Prostate gland (tissue), 2 donors: ENCODE results near the gene MFSD2A. TPM values are rescaled to one million over a fixed set of nuclear protein-coding genes. Genes with fewer than 3 reads are reported as not detected.
"Not testable (repeated sequence)": the region's sequence is repeated elsewhere in the genome, so short reads cannot be mapped to it uniquely, and the experiment has no call there.

Experiments
- DNase-seq: peaks from one replicate; pipeline ENCODE4 v3.0.0-alpha.2; 2019; ENCODE audit warnings: low spot score
- H3K27ac ChIP-seq, 2 donors: fragments of 200-600 bp; sonication (generic); 2 replicates each; pipeline ENCODE4 v1.5.1; 2017 to 2019
- H3K27me3 ChIP-seq: fragments of 200-600 bp; sonication (generic); replicated peaks from 2 replicates; pipeline ENCODE4 v1.5.1; 2019; ENCODE audit not compliant: insufficient read depth
- H3K36me3 ChIP-seq, 2 donors: fragments of 200-600 bp; sonication (generic); 1 replicate in 1 of 2; 2 replicates in 1 of 2; pipeline versions ENCODE4 v1.5.1 to v1.8.1; 2017 to 2019
- H3K4me1 ChIP-seq: fragments of 200-600 bp; sonication (generic); replicated peaks from 2 replicates; pipeline ENCODE4 v1.5.1; 2019
- H3K4me3 ChIP-seq, 2 donors: fragments of 200-600 bp; sonication (generic); 2 replicates each; pipeline ENCODE4 v1.5.1; 2017 to 2019
- H3K9me3 ChIP-seq: fragments of 200-600 bp; sonication (generic); 2 replicates; pipeline ENCODE4 v1.5.1; 2017
- POLR2A ChIP-seq: fragments of 450-650 bp; IDR thresholded peaks from one replicate; pipeline ENCODE4 v1.6.1; 2016; ENCODE audit warnings: antibody characterized with exemption, mild to moderate bottlenecking
- POLR2AphosphoS5 ChIP-seq: sonication (generic); formaldehyde crosslinking; IDR thresholded peaks from one replicate; pipeline ENCODE4 v1.6.1; 2017; ENCODE audit warnings: antibody characterized with exemption
- WGBS: methylation state at CpG from one replicate; pipeline ENCODE4 v1.1.5; 2018; 5-methylcytosine and 5-hydroxymethylcytosine counted together
- intact Hi-C: fragments of 100-400 bp; cut with DNase I; formaldehyde crosslinking; loops from one replicate; pipeline ENCODE4 v1.14.2; 2022
- total RNA-seq, 2 donors: library from RNA; depleted of rRNA; stranded (reverse); fragments of >200 nt; gene quantifications; one replicate each; pipeline ENCODE4 v1.1.0, GENCODE V29; 2016
- TF ChIP-seq, protein P1 (sequence below), 4 experiments: fragments of 200-600 bp in 2 of 4; fragments of 450-650 bp in 2 of 4; sonication (generic) in 2 of 4; IDR thresholded peaks; 1 replicate in 3 of 4; 2 replicates in 1 of 4; pipeline ENCODE4 v1.5.1; 2016 to 2019; ENCODE audit warnings: antibody characterized with exemption in 4 of 4, mild to moderate bottlenecking in 2 of 4, moderate library complexity in 2 of 4

MFSD2A gene
- total RNA-seq, 2 donors from 2014 or later, result 1.1 to 135 TPM

DNA sequence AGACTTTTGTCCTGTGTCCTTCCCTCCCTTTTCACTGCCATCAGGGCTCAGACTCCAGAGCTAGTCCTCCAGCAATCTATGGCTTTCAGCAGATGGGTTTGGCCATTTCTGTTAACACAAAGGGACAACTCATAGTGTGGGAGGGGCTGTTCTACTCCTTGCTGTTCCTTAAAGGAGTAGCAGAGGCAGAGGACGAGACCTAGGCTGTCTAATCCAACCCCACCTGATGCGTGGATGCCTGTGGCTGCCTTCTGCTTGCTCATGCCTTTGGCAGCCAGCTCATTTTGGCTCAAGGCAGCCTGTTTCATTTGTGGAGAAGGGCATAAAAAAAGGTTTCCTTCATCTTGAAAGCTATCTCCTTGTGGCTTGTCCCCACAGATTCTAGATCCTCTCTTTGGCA lies 27.0 kb downstream of the MFSD2A start:
- TF ChIP-seq POLR2A (no peak), POLR2AphosphoS5 (no peak)
- TF ChIP-seq, protein P1, sequence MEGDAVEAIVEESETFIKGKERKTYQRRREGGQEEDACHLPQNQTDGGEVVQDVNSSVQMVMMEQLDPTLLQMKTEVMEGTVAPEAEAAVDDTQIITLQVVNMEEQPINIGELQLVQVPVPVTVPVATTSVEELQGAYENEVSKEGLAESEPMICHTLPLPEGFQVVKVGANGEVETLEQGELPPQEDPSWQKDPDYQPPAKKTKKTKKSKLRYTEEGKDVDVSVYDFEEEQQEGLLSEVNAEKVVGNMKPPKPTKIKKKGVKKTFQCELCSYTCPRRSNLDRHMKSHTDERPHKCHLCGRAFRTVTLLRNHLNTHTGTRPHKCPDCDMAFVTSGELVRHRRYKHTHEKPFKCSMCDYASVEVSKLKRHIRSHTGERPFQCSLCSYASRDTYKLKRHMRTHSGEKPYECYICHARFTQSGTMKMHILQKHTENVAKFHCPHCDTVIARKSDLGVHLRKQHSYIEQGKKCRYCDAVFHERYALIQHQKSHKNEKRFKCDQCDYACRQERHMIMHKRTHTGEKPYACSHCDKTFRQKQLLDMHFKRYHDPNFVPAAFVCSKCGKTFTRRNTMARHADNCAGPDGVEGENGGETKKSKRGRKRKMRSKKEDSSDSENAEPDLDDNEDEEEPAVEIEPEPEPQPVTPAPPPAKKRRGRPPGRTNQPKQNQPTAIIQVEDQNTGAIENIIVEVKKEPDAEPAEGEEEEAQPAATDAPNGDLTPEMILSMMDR (IDR thresholded peaks at IDR 0.05), result no peak
- H3K27ac ChIP-seq, result no peak overlapping the region

DNA sequence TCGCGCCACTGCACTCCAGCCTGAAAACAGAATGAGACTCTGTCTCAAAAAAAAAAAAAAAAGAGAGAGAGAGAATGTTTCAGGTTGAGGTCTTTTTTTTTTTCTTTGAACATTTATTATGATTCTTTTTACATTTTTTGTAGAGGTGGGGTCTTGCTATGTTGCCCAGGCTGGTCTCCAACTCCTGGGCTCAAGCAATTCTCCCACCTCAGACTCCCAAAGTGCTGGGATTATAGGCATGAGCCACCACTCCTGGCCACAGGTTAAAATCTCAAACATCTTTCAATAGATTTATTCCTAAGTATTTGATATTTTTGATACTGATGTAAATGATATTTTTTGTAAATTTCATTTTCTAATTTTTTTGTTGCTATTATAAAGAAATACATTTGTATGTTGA lies 29.5 kb downstream of the MFSD2A start:
- DNase-seq, H3K27ac ChIP-seq, H3K9me3 ChIP-seq, H3K36me3 ChIP-seq, H3K4me3 ChIP-seq, H3K4me1 ChIP-seq, intact Hi-C loops, H3K27me3 ChIP-seq: not testable (repeated sequence)
- WGBS, result 98% methylated on average over 2 of the region's 2 CpGs

More for the DNA sequence above, 27.0 kb downstream of the MFSD2A start:
- no peak overlapping the region for H3K4me3 ChIP-seq
- no peak for DNase-seq
- whole genome bisulfite sequencing, result 36% methylated on average over 2 of the region's 2 CpGs
- H3K36me3 ChIP-seq, result no peaks in the 10 kb centered on the region
- no peaks in the 10 kb centered on the region for H3K27me3 ChIP-seq
- H3K9me3 ChIP-seq, result no peaks in the 10 kb centered on the region
- intact Hi-C loops, result no loop called here
- H3K4me1 ChIP-seq, result no peaks in the 10 kb centered on the region

DNA sequence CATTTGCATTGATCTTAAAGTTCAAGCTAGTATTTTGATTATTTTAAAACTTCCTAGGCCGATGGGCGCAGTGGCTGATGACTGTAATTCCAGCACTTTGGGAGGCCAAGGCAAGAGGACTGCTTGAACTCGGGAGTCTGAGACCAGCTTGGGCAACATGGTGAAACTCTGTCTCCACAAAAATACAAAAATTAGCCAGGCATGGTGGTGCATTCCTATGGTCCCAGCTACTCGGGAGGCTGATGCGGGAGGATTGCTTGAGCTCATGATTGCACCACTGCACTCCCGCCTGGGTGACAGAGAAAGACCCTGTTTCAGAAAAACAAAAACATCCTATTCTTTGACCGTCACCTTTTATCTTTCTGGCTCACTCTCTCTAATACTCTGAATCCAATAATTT lies 30.0 kb downstream of the MFSD2A start:
- H3K36me3 ChIP-seq, result no peaks in the 10 kb centered on the region
- H3K4me3 ChIP-seq, result no peak overlapping the region
- H3K4me1 ChIP-seq, result no peaks in the 10 kb centered on the region
- intact Hi-C loops, result no loop called here
- no peak overlapping the region for H3K27ac ChIP-seq
- 95% methylated on average over 7 of the region's 7 CpGs for WGBS
- H3K9me3 ChIP-seq, result no peaks in the 10 kb centered on the region
- DNase-seq, result no peak
- TF ChIP-seq, protein P1 (IDR thresholded peaks at IDR 0.05), result no peak
- TF ChIP-seq POLR2A, result no peak
- no peak for TF ChIP-seq POLR2AphosphoS5
- H3K27me3 ChIP-seq, result no peaks in the 10 kb centered on the region

DNA sequence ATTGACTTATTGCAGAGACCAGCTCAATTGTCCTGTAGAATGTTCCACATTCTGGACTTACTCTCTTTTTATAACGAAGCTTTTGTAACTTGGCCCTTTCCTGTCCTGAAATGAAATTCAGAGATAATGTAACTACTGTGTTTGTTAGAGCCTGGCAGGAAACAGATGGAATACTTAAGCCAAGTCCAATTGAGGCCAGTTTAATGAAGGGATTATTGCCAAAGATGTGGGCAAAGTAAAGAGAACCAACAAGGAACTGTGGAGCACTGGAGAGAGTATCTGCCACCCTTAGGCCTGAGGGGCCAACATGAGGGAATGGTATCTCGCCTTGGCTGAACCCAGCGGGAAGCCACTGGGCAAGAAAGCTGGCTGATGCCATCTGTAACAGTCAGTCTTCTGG lies 32.9 kb downstream of the MFSD2A start:
- Histone ChIP-seq H3K36me3 (no peaks in the 10 kb centered on the region), H3K27ac (peak overlapping the region in 1 of 2 donors; percentile 17), H3K4me3 (no peak overlapping the region), H3K4me1 (no peaks in the 10 kb centered on the region), H3K27me3 (no peaks in the 10 kb centered on the region), H3K9me3 (no peaks in the 10 kb centered on the region)
- peak; percentile 10 for DNase-seq
- TF ChIP-seq, protein P1 (IDR thresholded peaks at IDR 0.05), result no peak
- TF ChIP-seq POLR2A (no peak), POLR2AphosphoS5 (no peak)
- intact Hi-C loops, result no loop called here
- WGBS, result 50% methylated on average over 3 of the region's 3 CpGs

DNA sequence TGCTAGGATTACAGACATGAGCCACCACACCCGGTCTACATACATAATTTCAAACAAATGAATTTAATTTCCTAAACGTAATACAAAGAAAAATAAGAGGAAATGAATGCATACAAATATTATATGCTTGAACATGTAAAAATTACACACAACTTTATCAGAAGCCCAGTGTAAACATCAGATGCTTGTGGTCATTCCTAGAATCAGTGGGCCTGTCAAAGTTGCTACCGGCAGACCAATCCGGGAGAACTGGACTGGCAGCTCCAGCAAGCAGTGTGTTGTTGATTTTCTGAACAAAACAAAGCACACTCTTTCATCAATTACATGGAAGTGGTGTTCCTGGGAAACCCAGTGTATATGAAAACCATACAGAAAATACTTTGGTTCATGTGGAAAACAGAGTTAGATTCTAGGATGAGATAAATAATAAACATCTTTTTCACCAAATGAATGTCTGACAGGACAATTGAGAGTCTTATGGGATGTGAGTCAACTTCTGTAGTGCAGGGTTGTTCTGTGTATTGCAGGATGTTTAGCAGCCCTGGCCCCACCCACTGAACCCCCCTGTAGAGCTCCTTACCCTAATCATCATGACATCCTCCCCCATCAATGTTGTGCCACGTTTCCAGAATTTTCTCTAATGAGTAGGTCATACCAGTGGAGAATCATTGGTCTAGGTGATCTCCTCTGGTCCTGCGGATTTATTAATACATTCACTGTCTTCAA lies 33.8 kb downstream of the MFSD2A start:
- intact Hi-C loops, result no loop called here
- Histone ChIP-seq H3K9me3 (no peaks in the 10 kb centered on the region), H3K36me3 (no peaks in the 10 kb centered on the region), H3K27me3 (no peaks in the 10 kb centered on the region), H3K27ac (peak overlapping the region; percentile 17 to 42), H3K4me3 (no peak overlapping the region), H3K4me1 (no peaks in the 10 kb centered on the region)
- TF ChIP-seq, protein P1 (IDR thresholded peaks at IDR 0.05), result no peak
- TF ChIP-seq POLR2AphosphoS5, result peak; percentile 87
- no peak for TF ChIP-seq POLR2A
- 57% methylated on average over 6 of the region's 6 CpGs for WGBS
- peak; percentile 83 for DNase-seq
